DND-41 (cell line): ENCODE results near the gene PRR16.

Experiments used
- ATAC-seq: fragments of 200-7000 bp; cut with Tn5 transposase; 3 replicates; pipeline ENCODE4 v1.9.1; 2021; ENCODE audit warnings: low read depth; ENCODE audit not compliant: insufficient read depth
- DNase-seq: peaks from one replicate; pipeline ENCODE4 v3.0.0-alpha.2; 2020
- H2AFZ ChIP-seq: 2 replicates; pipeline ENCODE4 v1.6.0; 2012; ENCODE audit warnings: low read depth, low read length
- H3K27ac ChIP-seq: 2 replicates; pipeline ENCODE4 v1.5.1; 2012; ENCODE audit warnings: low read length, inconsistent platforms
- H3K27me3 ChIP-seq: fragments of 200-600 bp; sonication (generic); 2 replicates; pipeline ENCODE4 v1.6.0; 2012; ENCODE audit warnings: low read length, mild to moderate bottlenecking, inconsistent platforms; ENCODE audit not compliant: insufficient read depth, poor library complexity
- H3K36me3 ChIP-seq: 2 replicates; pipeline ENCODE4 v1.5.1; 2012; ENCODE audit warnings: low read length, inconsistent platforms; ENCODE audit not compliant: insufficient read depth
- H3K4me1 ChIP-seq: 2 replicates; pipeline ENCODE4 v1.5.1; 2012; ENCODE audit warnings: mild to moderate bottlenecking, low read length; ENCODE audit not compliant: insufficient read depth
- H3K4me2 ChIP-seq: 2 replicates; pipeline ENCODE4 v1.6.0; 2012; ENCODE audit warnings: mild to moderate bottlenecking, moderate library complexity, low read length, inconsistent platforms; ENCODE audit not compliant: insufficient read depth
- H3K4me3 ChIP-seq, 2 experiments: fragments of 200-600 bp in 1 of 2; shearing (Covaris generic) in 1 of 2; 2 replicates each; pipeline ENCODE4 v1.5.1; 2012 to 2016; ENCODE audit warnings: inconsistent platforms in 2 of 2, low read length in 2 of 2, mild to moderate bottlenecking in 2 of 2, low read depth in 1 of 2, moderate library complexity in 1 of 2
- H3K79me2 ChIP-seq: 2 replicates; pipeline ENCODE4 v1.6.0; 2012; ENCODE audit warnings: low read length, inconsistent platforms; ENCODE audit not compliant: insufficient read depth
- H3K9ac ChIP-seq: 2 replicates; pipeline ENCODE4 v1.6.0; 2012; ENCODE audit warnings: low read depth, mild to moderate bottlenecking, inconsistent platforms, low read length, moderate library complexity
- H3K9me3 ChIP-seq: 2 replicates; pipeline ENCODE4 v1.5.1; 2012; ENCODE audit warnings: low read length, moderate library complexity, mild to moderate bottlenecking, inconsistent platforms; ENCODE audit not compliant: insufficient read depth, severe bottlenecking
- H4K20me1 ChIP-seq: 2 replicates; pipeline ENCODE4 v1.6.0; 2012; ENCODE audit warnings: low read length; ENCODE audit not compliant: insufficient read depth
- CTCF ChIP-seq: IDR thresholded peaks from 2 replicates; pipeline ENCODE4 v1.5.1; 2012; ENCODE audit warnings: borderline replicate concordance, low read length, moderate library complexity, mild to moderate bottlenecking; ENCODE audit not compliant: poor library complexity, severe bottlenecking; ENCODE audit errors: extremely low read depth
- EZH2 ChIP-seq: IDR thresholded peaks from 3 replicates; pipeline ENCODE4 v1.6.1; 2012; ENCODE audit warnings: borderline replicate concordance, low read depth, mild to moderate bottlenecking, moderate library complexity, low read length, inconsistent platforms; ENCODE audit not compliant: severe bottlenecking

The PRR16 gene

GRCh38 chr5:120655828-120656435, 191.8 kb downstream of the PRR16 start:
- Histone ChIP-seq H3K79me2 (no peaks in the 10 kb centered on the region), H3K4me1 (peaks cover 15% of the 10 kb centered on the region), H4K20me1 (no peaks in the 10 kb centered on the region), H3K27me3 (no peaks in the 10 kb centered on the region), H3K27ac (no peak overlapping the region), H2AFZ (no peak overlapping the region), H3K9me3 (no peaks in the 10 kb centered on the region), H3K4me3 (no peak overlapping the region), H3K36me3 (no peaks in the 10 kb centered on the region), H3K4me2 (no peak overlapping the region), H3K9ac (no peak overlapping the region)
- TF ChIP-seq CTCF (peak; percentile 72), EZH2 (no peak)
- ATAC-seq: peak; percentile 56; the same call in 1 of the 3 replicates
- DNase-seq: peak; percentile 48

GRCh38 chr5:120657104-120657503, 193.0 kb downstream of the PRR16 start:
- no peaks in the 10 kb centered on the region for H4K20me1 ChIP-seq
- peak overlapping the region; percentile 47 for H2AFZ ChIP-seq
- no peaks in the 10 kb centered on the region for H3K79me2 ChIP-seq
- H3K9me3 ChIP-seq: no peaks in the 10 kb centered on the region
- H3K4me1 ChIP-seq: peaks cover 15% of the 10 kb centered on the region
- no peaks in the 10 kb centered on the region for H3K36me3 ChIP-seq
- no peak overlapping the region for H3K27ac ChIP-seq
- H3K4me3 ChIP-seq: no peak overlapping the region
- no peaks in the 10 kb centered on the region for H3K27me3 ChIP-seq
- H3K4me2 ChIP-seq: no peak overlapping the region
- DNase-seq (no peak), ATAC-seq (peak; percentile 53; the same call in 2 of the 3 replicates)
- H3K9ac ChIP-seq: no peak overlapping the region
- TF ChIP-seq EZH2 (no peak), CTCF (no peak)

GRCh38 chr5:120677481-120677880, 213.4 kb downstream of the PRR16 start:
- Histone ChIP-seq H3K4me3 (no peak overlapping the region), H4K20me1 (no peaks in the 10 kb centered on the region), H3K4me1 (peaks cover 5% of the 10 kb centered on the region; the same call in 1 of the 2 replicates), H3K27ac (no peak overlapping the region), H3K4me2 (no peak overlapping the region), H3K27me3 (no peaks in the 10 kb centered on the region), H3K9ac (no peak overlapping the region), H3K79me2 (no peaks in the 10 kb centered on the region), H3K36me3 (no peaks in the 10 kb centered on the region), H3K9me3 (no peaks in the 10 kb centered on the region), H2AFZ (peak overlapping the region; percentile 31; the same call in 1 of the 2 replicates)
- ATAC-seq (no peak), DNase-seq (no peak)
- TF ChIP-seq EZH2 (no peak), CTCF (no peak)
